MCF 10A (cell line): ENCODE results near the gene GPR152. TPM values are rescaled to one million over a fixed set of nuclear protein-coding genes. Genes with fewer than 3 reads are reported as not detected.
"Not testable (repeated sequence)": the region's sequence is repeated elsewhere in the genome, so short reads cannot be mapped to it uniquely, and the experiment has no call there.

Experiments
- BruUV-seq: library from RNA; stranded (reverse); fragments of 400-500 nt; replicated peaks from 2 replicates; lab custom pipeline; 2021; lab: Mats Ljungman, UMichigan
- CTCF ChIA-PET: fragments of 300-600 bp; sonication (Branson Sonifier 250); formaldehyde crosslinking; extraction: SDS; loops from one replicate; lab custom pipeline; 2021; ENCODE audit warnings: antibody characterized with exemption, inconsistent platforms; lab: Yijun Ruan, JAX
- POLR2A ChIA-PET: fragments of 300-600, 350-650 bp; sonication (Branson Sonifier 250); formaldehyde crosslinking; extraction: SDS; loops from one replicate; lab custom pipeline; 2020; ENCODE audit warnings: antibody characterized with exemption, inconsistent platforms; lab: Yijun Ruan, JAX
- DNase-seq: peaks from one replicate; pipeline ENCODE4 v3.0.0-alpha.2; 2018; ENCODE audit not compliant: unreplicated experiment
- H3K27ac Mint-ChIP-seq: one replicate; pipeline ENCODE4 v1.8.0; 2022; ENCODE audit warnings: mild to moderate bottlenecking, low read depth, mixed read lengths; ENCODE audit not compliant: unreplicated experiment
- H3K27me3 Mint-ChIP-seq: one replicate; pipeline ENCODE4 v1.8.0; 2022; ENCODE audit warnings: mixed read lengths; ENCODE audit not compliant: insufficient read depth, unreplicated experiment
- H3K36me3 Mint-ChIP-seq: one replicate; pipeline ENCODE4 v1.8.0; 2022; ENCODE audit warnings: mild to moderate bottlenecking, moderate library complexity, mixed read lengths; ENCODE audit not compliant: insufficient read depth, unreplicated experiment
- H3K4me1 Mint-ChIP-seq: one replicate; pipeline ENCODE4 v1.8.0; 2022; ENCODE audit warnings: mixed read lengths; ENCODE audit not compliant: insufficient read depth, unreplicated experiment
- H3K4me3 Mint-ChIP-seq: one replicate; pipeline ENCODE4 v1.8.0; 2022; ENCODE audit warnings: mild to moderate bottlenecking, moderate library complexity, mixed read lengths; ENCODE audit not compliant: unreplicated experiment
- H3K9me3 Mint-ChIP-seq: one replicate; pipeline ENCODE4 v1.8.0; 2022; ENCODE audit warnings: mixed read lengths; ENCODE audit not compliant: unreplicated experiment
- CTCF ChIP-seq: fragments of 200-600 bp; IDR thresholded peaks from one replicate; pipeline ENCODE4 v1.8.0; 2022; ENCODE audit warnings: antibody characterized with exemption, mild to moderate bottlenecking; ENCODE audit not compliant: unreplicated experiment
- intact Hi-C: fragments of 100-400 bp; cut with micrococcal nuclease; formaldehyde crosslinking; loops from 2 replicates; pipeline ENCODE4 v1.14.1; 2022
- total RNA-seq: library from RNA; stranded (reverse); gene quantifications from 2 replicates; pipeline ENCODE4 v1.2.3, GENCODE V29; 2022

GPR152 gene
- total RNA-seq, 1 experiment from 2014 or later: not detected

- H3K4me1 Mint-ChIP-seq: peaks cover 20% of the 10 kb centered on the region
- POLR2A ChIA-PET: interaction anchor here (1.2 to 3.2 kb wide), 10 partner anchors 8 to 116 kb away, joined by 3 to 48 read pairs (median 12); partner anchors contain the start of genes AIP, CDK2AP2, GSTP1 and POLD4
- no TSS peak for BruUV-seq
- intact Hi-C loops: no loop called here
- CTCF ChIA-PET: interaction anchor here (0.7 to 1.9 kb wide), 4 partner anchors 39 to 195 kb away, joined by 3 to 8 read pairs (median 4); partner anchors contain the start of gene RPS6KB2
- H3K36me3 Mint-ChIP-seq: peaks cover 17% of the 10 kb centered on the region
- H3K9me3 Mint-ChIP-seq: no peaks in the 10 kb centered on the region
- no peaks in the 10 kb centered on the region for H3K27me3 Mint-ChIP-seq
- H3K27ac Mint-ChIP-seq: peak overlapping the region; percentile 79
- no peak for TF ChIP-seq CTCF
- peak overlapping the region; percentile 95 for H3K4me3 Mint-ChIP-seq
- DNase-seq: no peak
Observed at GRCh38 chr11:67466962-67467771, 14.6 kb upstream of the GPR152 start.

GRCh38 chr11:67466367-67466766 lies 13.8 kb upstream of the GPR152 start:
- Mint-ChIP-seq H3K27ac (no peak overlapping the region), H3K4me3 (no peak overlapping the region), H3K4me1 (peaks cover 20% of the 10 kb centered on the region), H3K9me3 (no peaks in the 10 kb centered on the region), H3K36me3 (peaks cover 13% of the 10 kb centered on the region), H3K27me3 (no peaks in the 10 kb centered on the region)
- CTCF ChIA-PET: interaction anchor here (0.6 to 0.7 kb wide), 2 partner anchors 46 to 195 kb away, joined by 3 read pairs; no protein-coding TSS in a partner anchor
- POLR2A ChIA-PET: interaction anchor here (0.6 to 3.1 kb wide), 4 partner anchors 38 to 588 kb away, joined by 3 to 19 read pairs (median 4); partner anchors contain the start of genes GSTP1 and RPS6KB2
- no TSS peak for BruUV-seq
- intact Hi-C loops: no loop called here
- TF ChIP-seq CTCF: no peak
- no peak for DNase-seq

- peaks cover 20% of the 10 kb centered on the region for H3K4me1 Mint-ChIP-seq
- H3K27me3 Mint-ChIP-seq, intact Hi-C loops, H3K9me3 Mint-ChIP-seq, BruUV-seq: not testable (repeated sequence)
- peak overlapping the region; percentile 82 for H3K4me3 Mint-ChIP-seq
- ChIA-PET POLR2A (interaction anchor here (0.5 to 3.2 kb wide), 12 partner anchors 23 to 1746 kb away, joined by 3 to 19 read pairs (median 4); partner anchors contain the start of genes GSTP1, POLD4, PPP1CA and RAD9A), CTCF (interaction anchor here (0.6 to 1.6 kb wide), 3 partner anchors 41 to 45 kb away, joined by 3 to 8 read pairs (median 5); partner anchors contain the start of gene CDK2AP2)
- H3K27ac Mint-ChIP-seq: peak overlapping the region; percentile 91
- DNase-seq: peak; percentile 76
- H3K36me3 Mint-ChIP-seq: peaks cover 13% of the 10 kb centered on the region
Observed at GRCh38 chr11:67465530-67465929, 13.0 kb upstream of the GPR152 start.

- intact Hi-C loops: no loop called here
- ChIA-PET POLR2A (interaction anchor here (0.5 to 3.2 kb wide), 13 partner anchors 22 to 1746 kb away, joined by 3 to 19 read pairs (median 4); partner anchors contain the start of genes CLCF1, GSTP1, POLD4 and PPP1CA), CTCF (interaction anchor here (1.0 to 1.6 kb wide), 3 partner anchors 22 to 43 kb away, joined by 3 to 8 read pairs (median 5); partner anchors contain the start of genes CDK2AP2 and CORO1B)
- TF ChIP-seq CTCF: no peak
- peak overlapping the region; percentile 82 for H3K4me3 Mint-ChIP-seq
- H3K9me3 Mint-ChIP-seq: no peaks in the 10 kb centered on the region
- peak; percentile 42 for DNase-seq
- H3K27me3 Mint-ChIP-seq: no peaks in the 10 kb centered on the region
- H3K36me3 Mint-ChIP-seq: peaks cover 13% of the 10 kb centered on the region
- BruUV-seq: TSS peak; percentile 72
- peak overlapping the region; percentile 91 for H3K27ac Mint-ChIP-seq
- H3K4me1 Mint-ChIP-seq: peaks cover 20% of the 10 kb centered on the region
Observed at GRCh38 chr11:67465189-67465510, 12.6 kb upstream of the GPR152 start.
